Memory B cell (primary cell): Measurements from ENCODE around the gene ARAP3.

Source experiments
- ATAC-seq: fragments of 150-1000 bp; cut with Tn5 transposase; 2 replicates; pipeline ENCODE4 v1.10.0; 2021; ENCODE audit warnings: low read depth, mild to moderate bottlenecking, moderate library complexity
- DNase-seq, 2 donors: peaks; one replicate each; pipeline ENCODE4 v3.0.0; 2022; ENCODE audit warnings: low spot score in 2 of 2
- H3K27ac Mint-ChIP-seq: one replicate; pipeline ENCODE4 v1.8.0; 2022; ENCODE audit warnings: mild to moderate bottlenecking, moderate library complexity, mixed read lengths
- H3K27me3 Mint-ChIP-seq: one replicate; pipeline ENCODE4 v1.8.0; 2022; ENCODE audit warnings: mixed read lengths
- H3K36me3 Mint-ChIP-seq: one replicate; pipeline ENCODE4 v1.8.0; 2022; ENCODE audit warnings: mild to moderate bottlenecking, mixed read lengths
- H3K4me1 Mint-ChIP-seq: one replicate; pipeline ENCODE4 v1.8.0; 2022; ENCODE audit warnings: mixed read lengths
- H3K4me3 Mint-ChIP-seq: one replicate; pipeline ENCODE4 v1.8.0; 2022; ENCODE audit warnings: mild to moderate bottlenecking, moderate library complexity, mixed read lengths
- H3K9me3 Mint-ChIP-seq: one replicate; pipeline ENCODE4 v1.8.0; 2022; ENCODE audit warnings: mixed read lengths

ARAP3 gene

DNA sequence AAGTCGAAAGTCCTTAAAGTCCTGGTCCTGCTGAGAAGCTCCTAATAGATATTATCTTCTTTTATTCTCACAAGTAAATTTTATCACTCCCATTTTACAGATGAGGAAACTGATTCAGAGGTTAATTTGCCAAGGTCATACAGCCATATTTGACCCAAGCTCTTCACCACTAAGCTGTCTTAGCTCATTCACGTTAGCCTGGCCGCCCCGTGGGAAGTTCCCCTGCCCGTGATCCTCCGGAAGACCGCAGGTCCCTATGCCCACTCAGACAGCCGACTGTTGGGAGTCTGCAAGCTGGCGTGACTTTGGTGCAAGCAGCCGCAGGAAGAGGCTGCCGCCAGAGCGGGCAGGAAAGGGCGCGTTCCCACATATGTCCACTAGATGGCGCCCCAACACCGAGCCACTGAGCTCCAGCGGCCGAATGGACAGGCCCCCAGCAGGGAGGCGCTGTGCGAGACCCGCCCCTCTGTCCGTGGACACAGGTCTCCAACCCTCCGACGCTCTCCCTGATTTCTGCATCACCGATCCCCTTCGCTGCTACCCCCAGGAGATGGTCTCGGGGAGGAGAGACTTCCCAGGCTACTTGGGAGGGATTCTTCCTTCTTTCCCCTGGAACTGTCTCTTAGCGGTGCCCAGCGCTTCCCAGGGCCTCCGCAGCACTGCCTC is 10.0 kb upstream of the ARAP3 start:
- peak; percentile 88 to 96 for DNase-seq
- Mint-ChIP-seq H3K27ac (no peak overlapping the region), H3K27me3 (peaks cover 29% of the 10 kb centered on the region), H3K4me3 (peak overlapping the region; percentile 74), H3K9me3 (no peaks in the 10 kb centered on the region), H3K36me3 (no peaks in the 10 kb centered on the region), H3K4me1 (peaks cover 10% of the 10 kb centered on the region)
- peak; percentile 91 for ATAC-seq

DNA sequence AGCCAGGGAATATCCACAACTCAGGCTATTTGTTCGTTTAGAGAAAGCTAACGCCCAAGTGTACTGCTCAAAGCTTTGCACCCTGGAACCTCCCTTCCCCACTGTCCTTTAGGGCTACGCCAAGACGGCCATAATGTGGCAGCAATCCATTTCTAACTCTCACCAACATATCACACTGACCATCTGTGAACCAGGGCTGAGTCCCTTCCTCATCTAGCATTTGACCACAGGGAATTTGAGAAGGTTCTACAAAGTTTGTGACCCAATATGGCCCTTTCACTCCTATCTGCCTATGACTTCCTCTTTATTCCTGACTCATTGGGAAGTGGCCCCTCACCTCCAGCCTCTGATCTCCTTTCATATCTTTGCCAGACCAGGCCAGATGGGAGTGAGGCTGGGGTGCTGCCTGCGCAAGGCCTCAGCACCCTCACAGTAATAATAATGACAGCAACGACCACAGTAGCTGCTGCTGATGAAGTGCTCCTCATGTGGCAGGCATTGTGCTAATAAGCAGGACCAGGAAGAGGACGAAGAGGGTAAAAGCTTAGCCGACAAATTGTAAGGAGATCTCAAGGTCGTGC is 9.3 kb upstream of the ARAP3 start:
- peak overlapping the region; percentile 14 for H3K4me3 Mint-ChIP-seq
- H3K9me3 Mint-ChIP-seq: no peaks in the 10 kb centered on the region
- no peaks in the 10 kb centered on the region for H3K36me3 Mint-ChIP-seq
- ATAC-seq (no peak), DNase-seq (no peak)
- peaks cover 25% of the 10 kb centered on the region for H3K27me3 Mint-ChIP-seq
- H3K27ac Mint-ChIP-seq: no peak overlapping the region
- peaks cover 10% of the 10 kb centered on the region for H3K4me1 Mint-ChIP-seq

DNA sequence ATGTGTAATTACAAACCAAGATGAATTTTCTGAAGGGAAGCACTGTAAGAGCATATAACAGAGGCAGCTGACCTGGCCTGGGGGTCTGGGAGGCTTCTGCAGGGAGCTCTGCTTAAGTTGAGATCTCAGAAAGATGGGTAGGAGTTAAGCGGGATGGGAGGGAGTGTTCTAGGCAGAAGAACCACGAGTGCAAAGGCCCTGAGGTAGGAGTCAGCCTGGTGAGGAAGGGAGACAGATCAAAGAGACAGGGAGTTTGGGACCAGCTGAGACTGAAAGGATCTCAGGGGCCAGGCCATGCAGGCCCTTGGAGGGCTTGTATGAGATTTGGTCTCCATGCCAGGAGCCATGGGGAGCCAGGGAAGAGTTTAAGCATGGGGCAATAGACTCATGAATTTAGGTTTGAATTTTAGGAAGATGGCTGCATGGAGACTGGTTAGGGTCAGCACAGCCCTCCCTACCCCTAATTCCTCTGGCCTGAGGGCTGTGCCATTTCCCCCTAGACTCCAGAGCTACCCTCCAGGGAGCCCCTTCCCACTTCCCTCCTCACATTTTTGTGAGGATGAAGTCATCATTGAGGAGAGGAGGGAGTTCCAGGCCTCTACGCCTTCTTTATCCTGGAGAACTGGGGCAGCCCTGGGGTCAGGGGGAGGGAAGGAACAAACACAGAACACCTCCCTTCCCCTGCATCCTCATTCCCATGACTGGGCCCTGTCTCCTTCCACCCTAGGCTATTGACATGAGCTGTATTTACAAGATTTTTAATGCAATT is 4.8 kb upstream of the ARAP3 start:
- Mint-ChIP-seq H3K9me3 (no peaks in the 10 kb centered on the region), H3K36me3 (no peaks in the 10 kb centered on the region), H3K4me1 (peaks cover 10% of the 10 kb centered on the region), H3K4me3 (no peak overlapping the region), H3K27me3 (peaks cover 13% of the 10 kb centered on the region), H3K27ac (no peak overlapping the region)
- DNase-seq: no peak
- no peak for ATAC-seq

DNA sequence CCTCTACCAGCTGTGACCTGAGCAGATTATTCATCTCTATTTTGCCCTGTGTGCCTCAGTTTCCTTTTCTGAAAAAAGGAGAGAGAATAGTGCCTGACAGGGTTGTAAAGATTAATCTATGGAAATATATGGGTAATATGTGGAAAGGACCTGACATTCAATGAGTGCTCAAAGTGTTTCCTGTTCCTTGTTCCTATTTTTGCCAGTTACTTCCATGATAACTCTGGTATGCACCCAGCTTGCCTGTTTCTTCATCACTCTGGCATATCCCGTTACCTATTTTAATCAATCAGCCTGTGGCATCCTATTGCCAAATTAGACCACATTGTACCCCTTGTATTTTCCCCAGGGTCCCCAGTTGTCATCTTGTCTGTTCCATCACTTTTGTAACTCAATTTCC is 3.6 kb upstream of the ARAP3 start:
- Mint-ChIP-seq H3K27ac (no peak overlapping the region), H3K36me3 (no peaks in the 10 kb centered on the region), H3K4me3 (no peak overlapping the region), H3K9me3 (no peaks in the 10 kb centered on the region), H3K4me1 (peaks cover 14% of the 10 kb centered on the region), H3K27me3 (peaks cover 9% of the 10 kb centered on the region)
- ATAC-seq: no peak
- no peak for DNase-seq

DNA sequence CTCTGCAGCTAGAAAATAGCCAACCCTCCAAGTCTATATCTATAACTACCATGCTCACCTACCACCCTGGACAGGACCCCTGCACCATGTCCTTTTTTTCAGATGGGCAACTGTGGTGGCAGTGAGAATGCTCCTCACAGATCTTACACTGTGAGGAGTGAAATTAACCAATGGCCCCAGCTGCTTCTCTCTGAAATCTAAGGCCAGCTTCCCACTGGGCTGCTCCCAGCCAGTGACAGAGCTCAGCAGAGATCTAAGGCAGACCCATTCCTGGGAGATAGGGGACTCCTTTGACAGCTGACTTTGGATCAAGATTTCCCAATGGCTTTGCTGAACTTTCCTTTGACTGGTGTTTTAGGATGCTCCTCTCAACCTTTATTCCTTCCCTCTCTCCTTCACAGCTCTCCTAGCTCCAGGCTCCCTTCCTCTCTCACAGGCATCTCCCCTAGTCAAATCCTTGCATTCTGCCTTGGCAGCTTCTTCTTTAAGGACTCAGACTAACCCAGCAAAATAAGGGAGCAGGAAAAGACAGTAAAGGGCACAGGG is 1.6 kb upstream of the ARAP3 start:
- DNase-seq (no peak), ATAC-seq (no peak)
- Mint-ChIP-seq H3K4me3 (no peak overlapping the region), H3K9me3 (no peaks in the 10 kb centered on the region), H3K27ac (no peak overlapping the region), H3K27me3 (peaks cover 1% of the 10 kb centered on the region), H3K36me3 (no peaks in the 10 kb centered on the region), H3K4me1 (peaks cover 19% of the 10 kb centered on the region)

DNA sequence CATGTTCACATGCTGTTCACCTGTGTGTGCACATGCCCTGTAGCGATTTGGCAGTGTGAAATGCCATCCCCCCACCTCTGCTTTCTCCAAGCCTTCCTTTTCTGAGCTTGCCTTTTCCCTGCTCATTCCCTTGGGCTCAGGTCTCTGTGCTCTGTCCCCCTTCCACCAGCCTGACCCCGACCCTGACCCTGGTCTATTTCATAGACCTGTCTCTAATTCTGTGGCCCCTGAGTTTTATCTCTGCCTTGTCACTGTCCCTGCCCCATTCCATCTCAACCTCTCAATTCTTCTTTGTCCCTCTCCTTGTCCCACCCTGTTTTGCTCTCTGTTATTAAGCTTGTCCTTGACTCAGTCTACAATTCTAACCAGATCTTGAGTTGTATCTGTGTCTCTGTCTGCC is 735 bp downstream of the ARAP3 start:
- DNase-seq: no peak
- Mint-ChIP-seq H3K36me3 (no peaks in the 10 kb centered on the region), H3K4me1 (peaks cover 19% of the 10 kb centered on the region), H3K27ac (no peak overlapping the region), H3K27me3 (peaks cover 2% of the 10 kb centered on the region), H3K9me3 (no peaks in the 10 kb centered on the region), H3K4me3 (peak overlapping the region; percentile 51)
- ATAC-seq: no peak

DNA sequence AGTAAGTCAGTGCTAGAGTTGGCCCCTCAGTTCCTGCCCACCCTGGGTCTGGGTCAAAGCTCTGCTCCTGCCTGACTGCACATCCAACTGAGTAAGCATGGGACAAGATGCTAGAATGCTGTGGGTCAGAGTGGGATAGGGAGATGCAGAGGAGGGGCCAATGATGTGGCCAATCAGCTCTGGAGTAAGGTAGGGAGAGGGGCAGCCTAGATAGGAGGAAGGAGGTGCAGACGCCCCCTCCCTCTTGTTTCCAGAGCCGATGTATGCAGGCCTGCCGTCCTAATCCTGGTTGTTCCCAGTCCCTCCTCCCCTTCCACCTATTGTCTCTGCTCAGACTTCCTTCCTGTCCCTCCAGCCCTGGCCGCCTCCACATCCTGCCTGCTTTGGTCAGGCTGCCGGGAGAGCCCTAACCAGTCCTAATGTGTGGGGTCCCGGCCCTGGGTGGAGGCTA is 1.3 kb downstream of the ARAP3 start:
- Mint-ChIP-seq H3K27me3 (peaks cover 2% of the 10 kb centered on the region), H3K9me3 (no peaks in the 10 kb centered on the region), H3K4me3 (no peak overlapping the region), H3K27ac (no peak overlapping the region), H3K36me3 (no peaks in the 10 kb centered on the region), H3K4me1 (peaks cover 19% of the 10 kb centered on the region)
- no peak for DNase-seq
- no peak for ATAC-seq

DNA sequence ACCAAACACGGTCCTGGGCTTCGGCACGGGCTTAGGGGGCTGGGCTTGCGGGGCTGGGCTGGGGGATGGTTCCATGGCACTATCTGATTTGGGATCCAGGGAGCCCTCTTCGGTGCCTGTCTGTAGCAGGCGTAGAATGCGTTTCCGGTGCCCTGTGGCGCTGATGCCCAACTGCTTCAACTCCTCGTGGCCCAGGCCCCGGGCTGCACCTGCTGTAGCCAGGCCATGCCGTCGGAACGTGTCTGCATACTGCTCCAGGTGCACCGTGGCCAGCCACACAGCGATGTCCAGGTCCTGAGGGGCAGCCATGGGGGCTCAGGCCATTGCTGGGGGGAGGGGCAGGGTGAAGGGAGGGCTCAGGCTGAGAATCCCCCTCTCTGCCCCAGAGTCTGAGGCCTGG is 1.9 kb downstream of the ARAP3 start:
- Mint-ChIP-seq H3K27ac (no peak overlapping the region), H3K4me3 (no peak overlapping the region), H3K9me3 (no peaks in the 10 kb centered on the region), H3K4me1 (peaks cover 19% of the 10 kb centered on the region), H3K27me3 (peaks cover 2% of the 10 kb centered on the region), H3K36me3 (no peaks in the 10 kb centered on the region)
- ATAC-seq (no peak), DNase-seq (no peak)

DNA sequence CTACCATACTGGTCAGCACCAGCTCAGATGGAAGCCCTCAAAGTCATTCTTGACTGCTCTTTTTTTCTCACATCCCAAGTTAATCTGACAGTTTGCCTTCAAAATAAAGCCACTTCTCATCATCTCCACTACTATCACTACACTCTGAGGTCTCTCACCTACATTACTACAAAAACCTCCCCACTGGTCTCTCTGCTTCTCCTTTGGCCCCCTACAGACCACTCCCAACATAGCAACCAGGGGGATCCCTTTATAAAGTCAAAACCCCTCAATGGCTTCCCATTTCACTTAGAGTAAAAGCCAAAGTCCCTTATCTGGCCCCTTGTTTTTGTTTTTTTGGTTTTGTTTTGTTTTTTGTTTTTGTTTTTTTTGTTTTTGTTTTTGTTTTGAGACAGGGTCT is 4.6 kb downstream of the ARAP3 start:
- Mint-ChIP-seq H3K4me1 (peaks cover 12% of the 10 kb centered on the region), H3K36me3 (no peaks in the 10 kb centered on the region), H3K9me3 (no peaks in the 10 kb centered on the region), H3K27me3 (peaks cover 5% of the 10 kb centered on the region), H3K4me3 (no peak overlapping the region), H3K27ac (no peak overlapping the region)
- DNase-seq: no peak
- peak; percentile 39 for ATAC-seq

DNA sequence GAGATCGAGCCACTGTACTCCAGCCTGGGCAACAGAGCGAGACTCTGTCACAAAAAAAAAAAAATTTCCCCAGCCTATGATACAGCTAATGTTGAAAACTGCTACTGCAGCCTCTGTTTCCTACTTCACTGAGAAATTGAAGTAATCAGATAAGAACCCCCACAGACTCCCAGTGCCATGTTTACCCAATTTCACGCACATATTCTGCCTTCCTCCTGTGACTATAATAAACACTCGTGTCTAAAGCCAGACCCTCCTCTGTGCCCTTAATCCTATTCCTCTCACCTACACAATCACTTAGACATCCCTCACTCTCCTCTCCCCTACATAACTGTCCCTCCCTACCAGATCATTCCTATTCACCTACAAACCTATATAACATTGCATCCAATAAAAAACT is 6.4 kb downstream of the ARAP3 start:
- no peak overlapping the region for H3K27ac Mint-ChIP-seq
- DNase-seq: no peak
- ATAC-seq: no peak
- no peak overlapping the region for H3K4me3 Mint-ChIP-seq
- peaks cover 5% of the 10 kb centered on the region for H3K27me3 Mint-ChIP-seq
- H3K9me3 Mint-ChIP-seq: no peaks in the 10 kb centered on the region
- H3K4me1 Mint-ChIP-seq: peaks cover 7% of the 10 kb centered on the region
- H3K36me3 Mint-ChIP-seq: no peaks in the 10 kb centered on the region

DNA sequence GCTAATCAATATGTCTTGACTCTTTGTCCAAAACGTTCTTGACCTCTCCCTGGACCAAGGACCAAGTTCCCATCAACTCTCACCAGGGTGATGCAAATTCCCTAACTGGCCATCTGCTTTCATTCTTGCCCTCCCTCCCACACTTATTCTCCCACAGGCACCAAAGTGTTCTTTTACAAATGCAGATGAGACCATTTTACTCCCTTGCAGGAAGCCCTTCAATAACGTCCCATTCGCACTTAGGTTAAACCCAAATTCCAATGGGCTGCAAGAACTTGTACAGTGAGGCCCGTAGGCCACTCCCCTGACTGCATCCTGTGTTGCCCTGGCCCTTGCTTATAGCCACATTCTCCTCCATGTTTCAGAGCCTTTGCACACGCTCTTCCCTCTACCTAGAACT is 7.3 kb downstream of the ARAP3 start:
- no peak overlapping the region for H3K4me3 Mint-ChIP-seq
- H3K36me3 Mint-ChIP-seq: no peaks in the 10 kb centered on the region
- H3K4me1 Mint-ChIP-seq: peaks cover 7% of the 10 kb centered on the region
- H3K27me3 Mint-ChIP-seq: peaks cover 5% of the 10 kb centered on the region
- no peak overlapping the region for H3K27ac Mint-ChIP-seq
- DNase-seq (no peak), ATAC-seq (no peak)
- H3K9me3 Mint-ChIP-seq: no peaks in the 10 kb centered on the region

DNA sequence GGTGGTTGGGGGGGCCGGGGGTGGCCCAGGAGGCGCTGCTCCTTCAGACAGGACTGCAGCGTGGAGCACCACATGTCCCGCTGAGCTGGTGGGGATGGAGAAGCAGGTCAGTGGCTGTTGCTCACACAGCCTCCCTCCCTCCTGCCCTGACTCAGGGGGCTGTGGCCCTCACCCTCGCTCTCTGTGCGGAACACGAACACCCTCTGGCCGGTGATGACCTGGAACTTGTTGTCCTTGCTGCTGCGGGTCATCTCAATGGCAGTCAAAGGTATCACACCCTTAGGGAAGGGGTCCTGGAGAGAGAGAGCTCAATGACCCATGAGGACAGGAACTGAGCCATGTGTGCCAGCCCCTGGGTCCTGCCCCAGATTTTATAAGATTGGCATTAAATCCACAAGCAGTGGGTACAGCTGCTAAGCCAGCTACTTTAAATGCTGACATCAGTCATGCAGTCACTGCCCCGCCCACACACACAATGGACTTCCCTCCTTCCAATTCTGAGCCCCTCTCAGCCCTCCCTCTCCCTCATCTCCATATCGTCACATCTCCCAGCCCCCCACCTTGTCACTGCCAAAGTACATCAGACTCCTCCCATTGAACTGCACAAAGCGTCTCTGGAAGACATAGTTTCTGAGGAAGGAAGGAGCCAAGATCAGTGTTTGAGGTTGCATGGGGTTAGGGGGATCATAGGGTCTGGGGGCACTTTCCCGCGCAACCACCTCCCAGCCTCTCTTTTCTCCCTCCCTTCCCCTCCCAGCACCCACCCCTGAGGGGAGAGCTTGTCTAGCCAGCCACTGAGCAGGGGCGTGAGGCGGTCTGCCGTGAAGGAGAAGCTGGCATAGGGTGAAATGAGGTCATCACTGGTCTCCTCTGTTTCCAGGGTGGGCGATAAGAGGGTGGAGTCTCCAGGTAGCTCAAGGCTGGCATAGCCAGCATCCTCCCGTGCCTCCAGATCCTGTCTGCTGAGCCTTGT is 8.9 kb downstream of the ARAP3 start:
- H3K4me3 Mint-ChIP-seq: no peak overlapping the region
- H3K27me3 Mint-ChIP-seq: peaks cover 4% of the 10 kb centered on the region
- ATAC-seq (no peak), DNase-seq (no peak)
- no peak overlapping the region for H3K27ac Mint-ChIP-seq
- no peaks in the 10 kb centered on the region for H3K9me3 Mint-ChIP-seq
- H3K36me3 Mint-ChIP-seq: no peaks in the 10 kb centered on the region
- peaks cover 2% of the 10 kb centered on the region for H3K4me1 Mint-ChIP-seq

DNA sequence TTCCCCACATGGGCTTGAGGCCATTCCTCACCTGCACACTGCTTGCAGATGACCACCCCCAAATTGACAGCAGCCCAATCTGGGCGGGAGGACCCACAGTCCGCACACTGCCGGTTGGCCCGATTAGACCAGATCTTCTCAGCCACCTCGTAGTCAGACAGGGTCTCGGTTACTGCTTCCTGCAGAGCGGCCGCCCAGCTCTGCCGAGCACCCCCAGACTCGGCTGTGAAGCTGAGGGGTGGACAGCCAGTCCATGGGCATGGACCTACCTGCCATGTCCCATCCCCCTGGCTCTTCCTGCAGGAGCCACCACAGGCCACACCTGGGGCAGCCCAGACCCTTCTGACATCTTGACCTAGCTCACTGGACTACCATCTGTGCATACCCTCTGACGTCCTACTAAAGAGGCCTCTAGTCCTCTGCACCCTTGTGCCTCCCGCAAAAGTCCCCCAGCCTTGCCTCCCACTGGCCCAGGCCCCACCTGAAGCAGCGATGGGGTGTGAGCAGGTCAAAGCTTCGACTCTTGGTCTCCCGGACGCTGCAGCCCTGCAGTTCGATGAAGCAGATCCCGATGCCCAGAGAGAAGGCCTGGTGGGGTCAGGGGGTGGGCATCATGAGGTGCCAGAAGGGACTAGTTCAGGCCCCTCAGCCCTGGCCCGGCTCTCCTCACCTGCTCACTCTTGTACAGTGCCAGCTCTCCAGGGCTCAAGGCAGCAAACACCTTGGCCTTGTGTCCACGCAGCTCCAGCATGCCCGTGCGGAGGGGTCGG is 9.8 kb downstream of the ARAP3 start:
- Mint-ChIP-seq H3K27me3 (peaks cover 3% of the 10 kb centered on the region), H3K27ac (no peak overlapping the region), H3K4me1 (peaks cover 2% of the 10 kb centered on the region), H3K4me3 (no peak overlapping the region), H3K36me3 (no peaks in the 10 kb centered on the region), H3K9me3 (no peaks in the 10 kb centered on the region)
- no peak for DNase-seq
- no peak for ATAC-seq
